Tibial nerve (tissue), 4 donors: ENCODE results near the gene ZDHHC15. TPM values are rescaled to one million over a fixed set of nuclear protein-coding genes. Genes with fewer than 3 reads are reported as not detected.
"Not testable (repeated sequence)": the region's sequence is repeated elsewhere in the genome, so short reads cannot be mapped to it uniquely, and the experiment has no call there.

Experiments used
- DNase-seq, 2 donors: peaks; one replicate each; pipeline ENCODE4 v3.0.0-alpha.2; 2019; ENCODE audit warnings: low spot score in 2 of 2
- H3K27ac ChIP-seq, 4 donors: fragments of 200-600 bp; sonication (generic) in 3 of 4; one replicate each; pipeline ENCODE4 v1.5.1; 2017 to 2019; ENCODE audit warnings: mild to moderate bottlenecking in 1 of 4
- H3K27me3 ChIP-seq, 2 donors: fragments of 200-600 bp; sonication (generic) in 1 of 2; one replicate each; pipeline versions ENCODE4 v1.5.1 to v1.6.0; 2017 to 2019
- H3K36me3 ChIP-seq, 3 donors: fragments of 200-600 bp; sonication (generic); one replicate each; pipeline ENCODE4 v1.5.1; 2018 to 2019
- H3K4me1 ChIP-seq, 4 donors: fragments of 200-600 bp; sonication (generic) in 3 of 4; one replicate each; pipeline ENCODE4 v1.5.1; 2017 to 2019
- H3K4me3 ChIP-seq, 4 donors: fragments of 200-600 bp; sonication (generic) in 3 of 4; one replicate each; pipeline ENCODE4 v1.5.1; 2017 to 2019; ENCODE audit warnings: mild to moderate bottlenecking in 1 of 4, moderate library complexity in 1 of 4
- H3K9me3 ChIP-seq, 4 donors: fragments of 200-600 bp; sonication (generic) in 3 of 4; one replicate each; pipeline ENCODE4 v1.5.1; 2017 to 2019
- EP300 ChIP-seq, 2 donors: sonication (generic); formaldehyde crosslinking; IDR thresholded peaks; one replicate each; pipeline ENCODE4 v1.6.1; 2017; ENCODE audit warnings: antibody characterized with exemption in 2 of 2, mild to moderate bottlenecking in 1 of 2
- POLR2A ChIP-seq, 2 donors: fragments of 450-650 bp; IDR thresholded peaks; one replicate each; pipeline ENCODE4 v1.6.1; 2017; ENCODE audit warnings: antibody characterized with exemption in 2 of 2, mild to moderate bottlenecking in 2 of 2, moderate library complexity in 2 of 2
- WGBS, 2 donors: methylation state at CpG; one replicate each; pipeline ENCODE4 v1.1.5; 2018; 5-methylcytosine and 5-hydroxymethylcytosine counted together
- total RNA-seq, 4 donors: library from RNA; depleted of rRNA; stranded (reverse); fragments of >200 nt; gene quantifications; one replicate each; pipeline ENCODE4 v1.1.0, GENCODE V29; 2016
- TF ChIP-seq, protein P1 (sequence below), 5 experiments: fragments of 200-600 bp in 3 of 5; fragments of 450-650 bp in 2 of 5; sonication (generic) in 3 of 5; IDR thresholded peaks; one replicate each; pipeline ENCODE4 v1.5.1; 2016 to 2019; ENCODE audit warnings: antibody characterized with exemption in 5 of 5, mild to moderate bottlenecking in 3 of 5, moderate library complexity in 2 of 5

The ZDHHC15 gene
- total RNA-seq, 4 donors from 2014 or later: 2.1 to 4.4 (median 3.1) TPM

DNA sequence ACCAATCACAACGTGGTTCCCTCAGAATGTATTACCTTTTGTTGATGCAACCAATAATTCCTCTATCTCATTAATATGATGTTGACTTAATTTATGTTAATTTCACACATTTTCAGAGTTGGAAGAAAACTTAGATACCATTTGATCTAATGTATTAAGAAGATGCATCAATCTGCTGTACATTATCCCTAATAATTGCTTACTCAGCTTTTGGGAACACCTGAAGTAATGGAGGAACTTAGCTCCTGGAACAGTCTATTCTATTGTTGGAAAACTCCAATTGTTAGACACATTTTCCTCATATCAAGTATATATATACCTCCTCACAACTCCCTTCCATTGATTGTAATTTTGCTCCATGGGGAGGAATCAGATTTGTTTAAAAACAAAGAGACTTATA lies 38.9 kb downstream of the ZDHHC15 start:
- H3K27ac ChIP-seq: no peak overlapping the region
- no peak overlapping the region for H3K4me3 ChIP-seq
- H3K36me3 ChIP-seq: no peaks in the 10 kb centered on the region
- 63 to 100% methylated on average over 1 of the region's 1 CpG for WGBS, 2 donors
- no peaks in the 10 kb centered on the region for H3K27me3 ChIP-seq
- TF ChIP-seq POLR2A (IDR thresholded peaks at IDR 0.05) (no peak), EP300 (IDR thresholded peaks at IDR 0.05) (no peak)
- TF ChIP-seq, protein P1, sequence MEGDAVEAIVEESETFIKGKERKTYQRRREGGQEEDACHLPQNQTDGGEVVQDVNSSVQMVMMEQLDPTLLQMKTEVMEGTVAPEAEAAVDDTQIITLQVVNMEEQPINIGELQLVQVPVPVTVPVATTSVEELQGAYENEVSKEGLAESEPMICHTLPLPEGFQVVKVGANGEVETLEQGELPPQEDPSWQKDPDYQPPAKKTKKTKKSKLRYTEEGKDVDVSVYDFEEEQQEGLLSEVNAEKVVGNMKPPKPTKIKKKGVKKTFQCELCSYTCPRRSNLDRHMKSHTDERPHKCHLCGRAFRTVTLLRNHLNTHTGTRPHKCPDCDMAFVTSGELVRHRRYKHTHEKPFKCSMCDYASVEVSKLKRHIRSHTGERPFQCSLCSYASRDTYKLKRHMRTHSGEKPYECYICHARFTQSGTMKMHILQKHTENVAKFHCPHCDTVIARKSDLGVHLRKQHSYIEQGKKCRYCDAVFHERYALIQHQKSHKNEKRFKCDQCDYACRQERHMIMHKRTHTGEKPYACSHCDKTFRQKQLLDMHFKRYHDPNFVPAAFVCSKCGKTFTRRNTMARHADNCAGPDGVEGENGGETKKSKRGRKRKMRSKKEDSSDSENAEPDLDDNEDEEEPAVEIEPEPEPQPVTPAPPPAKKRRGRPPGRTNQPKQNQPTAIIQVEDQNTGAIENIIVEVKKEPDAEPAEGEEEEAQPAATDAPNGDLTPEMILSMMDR (IDR thresholded peaks at IDR 0.05): no peak
- peaks cover 0 to 16% (median 0%) of the 10 kb centered on the region in 4 donors for H3K9me3 ChIP-seq
- H3K4me1 ChIP-seq: no peaks in the 10 kb centered on the region
- DNase-seq: no peak

GRCh38 chrX:75461780-75462179 lies 61.1 kb downstream of the ZDHHC15 start:
- DNase-seq, H3K36me3 ChIP-seq, H3K27ac ChIP-seq: not testable (repeated sequence)

GRCh38 chrX:75421688-75422230 lies 101.1 kb downstream of the ZDHHC15 start:
- TF ChIP-seq EP300 (IDR thresholded peaks at IDR 0.05): no peak
- TF ChIP-seq POLR2A (IDR thresholded peaks at IDR 0.05): no peak
- TF ChIP-seq, protein P1 (IDR thresholded peaks at IDR 0.05): no peak
- no peaks in the 10 kb centered on the region for H3K27me3 ChIP-seq
- H3K27ac ChIP-seq: no peak overlapping the region
- no peak overlapping the region for H3K4me3 ChIP-seq
- no peaks in the 10 kb centered on the region for H3K4me1 ChIP-seq
- no peaks in the 10 kb centered on the region for H3K9me3 ChIP-seq
- no peaks in the 10 kb centered on the region for H3K36me3 ChIP-seq
- DNase-seq: no peak

More at GRCh38 chrX:75461780-75462179, 61.1 kb downstream of the ZDHHC15 start:
- H3K9me3 ChIP-seq: peaks cover 0 to 37% (median 14%) of the 10 kb centered on the region in 4 donors
- not testable (repeated sequence) for H3K4me3 ChIP-seq, H3K27me3 ChIP-seq, H3K4me1 ChIP-seq

- peaks cover 0 to 12% (median 0%) of the 10 kb centered on the region in 4 donors for H3K9me3 ChIP-seq
- not testable (repeated sequence) for H3K27ac ChIP-seq, H3K4me1 ChIP-seq, DNase-seq, H3K36me3 ChIP-seq, H3K4me3 ChIP-seq, H3K27me3 ChIP-seq
- WGBS, 2 donors: 99% methylated on average over 10 of the region's 24 CpGs; no CpG with 5 or more reads in 1 of the 2 donors
Observed at GRCh38 chrX:75407153-75407552, 115.7 kb downstream of the ZDHHC15 start.

DNA sequence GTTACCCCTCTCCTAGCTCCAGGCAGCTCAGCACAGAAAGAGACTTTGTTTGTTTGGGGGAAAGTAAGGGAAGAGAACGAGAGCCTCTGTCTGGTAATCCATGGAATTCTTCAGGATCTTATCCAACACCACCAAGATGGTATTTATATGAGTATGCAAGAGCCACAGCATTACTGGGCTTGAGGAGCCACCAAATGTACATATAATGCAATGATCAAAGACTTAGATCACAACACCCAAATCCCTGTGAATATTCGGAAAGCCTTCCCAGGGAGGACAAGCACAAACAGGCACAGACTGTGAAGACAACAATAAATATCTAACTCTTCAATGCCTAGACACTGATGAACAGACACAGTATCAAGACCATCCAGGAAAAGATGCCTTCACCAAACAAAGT lies 132.4 kb downstream of the ZDHHC15 start:
- Histone ChIP-seq H3K27ac (no peak overlapping the region), H3K4me3 (no peak overlapping the region), H3K27me3 (no peaks in the 10 kb centered on the region), H3K4me1 (no peaks in the 10 kb centered on the region), H3K9me3 (peaks cover 0 to 9% (median 4%) of the 10 kb centered on the region in 4 donors), H3K36me3 (peaks cover 0 to 10% (median 0%) of the 10 kb centered on the region in 3 donors)
- DNase-seq: no peak
- TF ChIP-seq, protein P1 (IDR thresholded peaks at IDR 0.05): no peak
- TF ChIP-seq POLR2A (IDR thresholded peaks at IDR 0.05) (no peak), EP300 (IDR thresholded peaks at IDR 0.05) (no peak)
- whole genome bisulfite sequencing, 2 donors: 87 to 91% methylated on average over 2 of the region's 2 CpGs

DNA sequence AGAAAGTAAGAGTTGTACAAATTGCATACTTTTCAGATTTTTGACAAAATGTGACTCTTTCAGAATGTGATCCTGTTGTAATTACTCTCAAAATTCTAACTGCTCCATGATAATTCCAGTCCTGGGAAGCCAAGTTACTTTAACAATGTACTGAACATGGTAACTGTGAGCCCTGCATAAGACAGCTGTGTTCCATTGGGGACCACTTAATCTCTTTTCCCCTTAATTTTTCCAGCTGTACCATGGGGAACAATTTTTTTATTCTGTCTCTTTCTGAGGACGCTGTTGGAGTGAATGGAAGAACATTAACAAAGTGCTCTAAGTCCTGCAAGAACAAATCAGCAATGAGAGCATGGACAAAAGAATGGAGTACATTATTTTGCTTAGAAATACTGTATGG lies 153.1 kb downstream of the ZDHHC15 start:
- no peaks in the 10 kb centered on the region for H3K4me1 ChIP-seq
- H3K27me3 ChIP-seq: no peaks in the 10 kb centered on the region
- TF ChIP-seq, protein P1 (IDR thresholded peaks at IDR 0.05): no peak
- TF ChIP-seq EP300 (IDR thresholded peaks at IDR 0.05): no peak
- TF ChIP-seq POLR2A (IDR thresholded peaks at IDR 0.05): no peak
- WGBS, 2 donors: 27 to 38% methylated on average over 1 of the region's 1 CpG
- DNase-seq: no peak
- no peak overlapping the region for H3K4me3 ChIP-seq
- no peaks in the 10 kb centered on the region for H3K9me3 ChIP-seq
- no peaks in the 10 kb centered on the region for H3K36me3 ChIP-seq
- H3K27ac ChIP-seq: no peak overlapping the region
